MM.1S (cell line): ENCODE results near the gene GJB5.

Source experiments
- CTCF ChIP-seq: fragments of 300-600 bp; sonication (generic); IDR thresholded peaks from 2 replicates; pipeline ENCODE4 v1.5.1; 2016; ENCODE audit warnings: antibody characterized with exemption, low read length, mixed read lengths
- EZH2 ChIP-seq: fragments of 300-600 bp; sonication (generic); optimal IDR thresholded peaks from 2 replicates; pipeline ENCODE3; 2017; ENCODE audit warnings: low read depth, mild to moderate bottlenecking, antibody characterized with exemption, low read length, mixed read lengths
- EZH2phosphoT487 ChIP-seq: fragments of 300-600 bp; sonication (generic); IDR thresholded peaks from 2 replicates; pipeline ENCODE4 v1.6.1; 2018; ENCODE audit warnings: antibody characterized with exemption, low read length

GRCh38 chr1:34715139-34715538, 39.7 kb upstream of the GJB5 start:
- TF ChIP-seq EZH2 (no peak), CTCF (no peak), EZH2phosphoT487 (no peak)
